A549 (cell line): ENCODE measurements around the gene LMO7. TPM values are rescaled to one million over a fixed set of nuclear protein-coding genes. Genes with fewer than 3 reads are reported as not detected.

Experiments used
- ATAC-seq, 2 experiments: fragments of 200-7000 bp in 1 of 2; fragments of >200 bp in 1 of 2; cut with Nextera tagmentation in 1 of 2; cut with Tn5 transposase in 1 of 2; 3 replicates each; pipeline versions ENCODE4 v1.8.0 to v1.9.1; 2018 to 2020; ENCODE audit warnings: mild to moderate bottlenecking in 1 of 2, moderate library complexity in 1 of 2
- CTCF ChIA-PET: fragments of 300-600 bp; sonication (Branson Sonifier 250); formaldehyde crosslinking; extraction: SDS; loops from one replicate; lab custom pipeline; 2021; ENCODE audit warnings: antibody characterized with exemption, inconsistent platforms; lab: Yijun Ruan, JAX
- POLR2A ChIA-PET: fragments of 350-600 bp; formaldehyde crosslinking; extraction: SDS; loops from one replicate; lab custom pipeline; 2021; ENCODE audit warnings: antibody characterized with exemption, inconsistent platforms; lab: Yijun Ruan, JAX
- DNase-seq, 2 experiments: peaks; one replicate each; pipeline versions ENCODE4 v3.0.0 to v3.0.0-alpha.2; 2011 to 2016; ENCODE audit warnings: low read depth in 1 of 2, low spot score in 1 of 2
- FAIRE-seq: peaks from 2 replicates; lab custom pipeline; 2011; peaks lifted over from hg19 to GRCh38; lab: Jason Lieb, UNC
- H3K27ac ChIP-seq, 2 experiments: fragments of >200 bp; sonication (Bioruptor Twin); formaldehyde crosslinking; 3 replicates each; pipeline ENCODE4 v1.5.1; 2016 to 2017
- H3K4me1 ChIP-seq: fragments of >200 bp; sonication (Bioruptor Twin); formaldehyde crosslinking; 3 replicates; pipeline ENCODE4 v1.6.1; 2016
- H3K4me2 ChIP-seq: fragments of >200 bp; sonication (Bioruptor Twin); formaldehyde crosslinking; 3 replicates; pipeline ENCODE4 v1.6.1; 2016
- H3K4me3 ChIP-seq: fragments of >200 bp; sonication (Bioruptor Twin); formaldehyde crosslinking; 3 replicates; pipeline ENCODE4 v1.5.1; 2016
- H3K9me3 ChIP-seq: fragments of >200 bp; sonication (Bioruptor Twin); formaldehyde crosslinking; 3 replicates; pipeline ENCODE4 v1.6.1; 2016
- BCL3 ChIP-seq: fragments of >200 bp; sonication (Bioruptor Twin); formaldehyde crosslinking; IDR thresholded peaks from 3 replicates; pipeline ENCODE4 v1.6.1; 2016
- CEBPB ChIP-seq, 2 experiments: fragments of >200 bp in 1 of 2; sonication (Bioruptor Twin) in 1 of 2; formaldehyde crosslinking in 1 of 2; IDR thresholded peaks; 2 replicates each; pipeline ENCODE4 v1.6.1; 2012 to 2016
- CHD2 ChIP-seq: fragments of 150-350 bp; IDR thresholded peaks from 2 replicates; pipeline ENCODE4 v1.6.1; 2014; ENCODE audit warnings: low read length; ENCODE audit not compliant: partially characterized antibody
- CTCF ChIP-seq: fragments of >200 bp; sonication (Bioruptor Twin); formaldehyde crosslinking; IDR thresholded peaks from 3 replicates; pipeline ENCODE4 v1.5.1; 2016
- E2F6 ChIP-seq: IDR thresholded peaks from 2 replicates; pipeline ENCODE4 v1.6.1; 2012; ENCODE audit warnings: low read depth, borderline replicate concordance
- ELK1 ChIP-seq: fragments of 150-350 bp; IDR thresholded peaks from 2 replicates; pipeline ENCODE4 v1.6.1; 2014; ENCODE audit warnings: low read depth, mild to moderate bottlenecking, low read length
- FOSL2 ChIP-seq, 2 experiments: fragments of 450-650 bp in 1 of 2; fragments of >200 bp in 1 of 2; sonication (Bioruptor Twin) in 1 of 2; formaldehyde crosslinking; IDR thresholded peaks; 2 replicates each; pipeline versions ENCODE4 v1.5.0 to v1.6.1; 2016 to 2020; ENCODE audit warnings: mild to moderate bottlenecking in 1 of 2, moderate library complexity in 1 of 2
- HOXB5 ChIP-seq: fragments of 250-450 bp; sonication (Bioruptor Pico); IDR thresholded peaks from 2 replicates; pipeline ENCODE4 v1.5.0; 2020; ENCODE audit warnings: mild to moderate bottlenecking, moderate library complexity
- KDM1A ChIP-seq: fragments of 200-600 bp; sonication (generic); IDR thresholded peaks from 2 replicates; pipeline ENCODE4 v1.6.1; 2016; ENCODE audit warnings: low read depth, mild to moderate bottlenecking
- KDM5A ChIP-seq: fragments of 200-600 bp; sonication (generic); IDR thresholded peaks from 2 replicates; pipeline ENCODE4 v1.6.1; 2016; ENCODE audit warnings: antibody characterized with exemption, mild to moderate bottlenecking
- MAZ ChIP-seq: fragments of 150-350 bp; IDR thresholded peaks from 2 replicates; pipeline ENCODE4 v1.6.1; 2014; ENCODE audit warnings: antibody characterized with exemption, low read depth, low read length, borderline replicate concordance
- NFE2L2 ChIP-seq: fragments of 150-350 bp; conservative IDR thresholded peaks from 2 replicates; pipeline ENCODE4 v1.6.1; 2014; ENCODE audit warnings: low read length
- PBX3 ChIP-seq: IDR thresholded peaks from 2 replicates; pipeline ENCODE4 v1.6.1; 2012
- PHF8 ChIP-seq: fragments of 200-600 bp; sonication (generic); IDR thresholded peaks from 2 replicates; pipeline ENCODE4 v1.6.1; 2016; ENCODE audit warnings: low read depth, mild to moderate bottlenecking, antibody characterized with exemption, moderate library complexity, borderline replicate concordance
- POLR2AphosphoS2 ChIP-seq: conservative IDR thresholded peaks from 2 replicates; pipeline ENCODE4 v1.6.1; 2012; ENCODE audit warnings: low read length, improper control_type of control experiment, inconsistent platforms
- RAD21 ChIP-seq, 2 experiments: fragments of >200 bp in 1 of 2; sonication (Bioruptor Twin) in 1 of 2; formaldehyde crosslinking in 1 of 2; IDR thresholded peaks in 1 of 2; conservative IDR thresholded peaks in 1 of 2; 2 replicates in 1 of 2; 3 replicates in 1 of 2; pipeline ENCODE4 v1.6.1; 2012 to 2018; ENCODE audit warnings: inconsistent platforms in 1 of 2
- REST ChIP-seq: fragments of 200-600 bp; sonication (generic); IDR thresholded peaks from 2 replicates; pipeline ENCODE4 v1.6.1; 2016; ENCODE audit warnings: antibody characterized with exemption, mild to moderate bottlenecking, moderate library complexity
- RNF2 ChIP-seq: fragments of 200-600 bp; sonication (generic); IDR thresholded peaks from 2 replicates; pipeline ENCODE4 v1.6.1; 2016; ENCODE audit warnings: low read depth, mild to moderate bottlenecking, antibody characterized with exemption, moderate library complexity, borderline replicate concordance
- TP53 ChIP-seq: fragments of 250-450 bp; sonication (Bioruptor Pico); IDR thresholded peaks from 2 replicates; pipeline ENCODE4 v1.5.0; 2021; ENCODE audit warnings: mild to moderate bottlenecking, moderate library complexity
- USF2 ChIP-seq: fragments of 450-650 bp; IDR thresholded peaks from 2 replicates; pipeline ENCODE4 v1.6.1; 2014; ENCODE audit warnings: antibody characterized with exemption
- ZC3H11A ChIP-seq: fragments of 450-650 bp; IDR thresholded peaks from 2 replicates; pipeline ENCODE4 v1.6.1; 2014; ENCODE audit warnings: antibody characterized with exemption, mild to moderate bottlenecking
- ZFP36 ChIP-seq: fragments of 450-650 bp; IDR thresholded peaks from 2 replicates; pipeline ENCODE4 v1.6.1; 2014; ENCODE audit warnings: borderline replicate concordance; ENCODE audit not compliant: partially characterized antibody
- WGBS: methylation state at CpG from one replicate; pipeline ENCODE4 v1.1.6; 2017; ENCODE audit errors: missing lambda C conversion rate; 5-methylcytosine and 5-hydroxymethylcytosine counted together
- polyA plus RNA-seq, 4 experiments: library from polyadenylated mRNA; depleted of rRNA in 3 of 4; stranded (reverse); fragments of >200 nt; fragmentation: RNase III in 1 of 4; extraction: RNeasy Plus Mini Kit Qiagen cat#74134 plus additional on column Dnase treatment in 1 of 4; gene quantifications; 2 replicates in 3 of 4; 3 replicates in 1 of 4; pipeline ENCODE4 v1.2.3, GENCODE V29; 2011 to 2017

LMO7 gene
- polyA plus RNA-seq, 2 of the 4 experiments (the other 2 are of a cell fraction): 23.4 to 33.2 TPM

- ChIA-PET POLR2A (no interaction called here), CTCF (no interaction called here)
- no peak for ATAC-seq
- no peak overlapping the region for H3K27ac ChIP-seq
- no peak overlapping the region for H3K4me2 ChIP-seq
- no peak for DNase-seq
- no peak for TF ChIP-seq RAD21 (conservative IDR thresholded peaks at IDR 0.05 in 1 of 2, IDR thresholded peaks at IDR 0.05 in 1 of 2)
- no peak for TF ChIP-seq KDM5A
- TF ChIP-seq FOSL2 (IDR thresholded peaks at IDR 0.05): no peak
- TF ChIP-seq FOSL2 (CRISPR knock-in tag; IDR thresholded peaks at IDR 0.05): no peak
- TF ChIP-seq REST: no peak
- TF ChIP-seq BCL3: no peak
- TF ChIP-seq NFE2L2: no peak
- no peak for TF ChIP-seq RNF2
- TF ChIP-seq PBX3: no peak
- no peak for TF ChIP-seq CTCF
- no peak for TF ChIP-seq POLR2AphosphoS2
- TF ChIP-seq, all 56 proteins: peak for 0
- no peaks in the 10 kb centered on the region for H3K4me1 ChIP-seq
- H3K4me3 ChIP-seq: no peak overlapping the region
- H3K9me3 ChIP-seq: no peaks in the 10 kb centered on the region
- FAIRE-seq: no peak
These were observed 7.6 kb downstream of the LMO7 start for GRCh38 chr13:75643693-75644092.

- H3K4me2 ChIP-seq: no peak overlapping the region
- no peak for DNase-seq
- H3K4me1 ChIP-seq: no peaks in the 10 kb centered on the region
- no peak overlapping the region for H3K4me3 ChIP-seq
- TF ChIP-seq USF2: no peak
- no peak for TF ChIP-seq ZC3H11A
- no peak for TF ChIP-seq MAZ
- no peak for TF ChIP-seq TP53
- TF ChIP-seq ZFP36: no peak
- no peak for TF ChIP-seq ELK1
- TF ChIP-seq CEBPB (IDR thresholded peaks at IDR 0.05): no peak
- TF ChIP-seq E2F6: no peak
- no peak for TF ChIP-seq KDM5A
- no peak for TF ChIP-seq PHF8
- TF ChIP-seq HOXB5 (CRISPR knock-in tag): no peak
- no peak for TF ChIP-seq CHD2
- no peak for TF ChIP-seq KDM1A
- TF ChIP-seq BCL3: no peak
- ChIA-PET POLR2A (no interaction called here), CTCF (no interaction called here)
- FAIRE-seq: no peak
- H3K27ac ChIP-seq: no peak overlapping the region
- 84% methylated on average over 3 of the region's 3 CpGs for WGBS
- ATAC-seq: no peak
- H3K9me3 ChIP-seq: no peaks in the 10 kb centered on the region
These were observed 9.0 kb downstream of the LMO7 start for GRCh38 chr13:75645141-75645540.
